OCI-LY1 (cell line): ENCODE data around the gene FTO.
A peak's percentile ranks its signal among the peaks of the same experiment; 100 is the strongest.

Experiments
- H2AFZ ChIP-seq: fragments of 200-600 bp; sonication (generic), shearing (Covaris generic); 2 replicates; pipeline ENCODE4 v1.6.0; 2014; ENCODE audit warnings: antibody characterized with exemption, mild to moderate bottlenecking, low read length
- H3F3A ChIP-seq: fragments of 200-600 bp; sonication (generic), shearing (Covaris generic); 2 replicates; pipeline ENCODE4 v1.6.0; 2014; ENCODE audit warnings: mild to moderate bottlenecking, antibody characterized with exemption, low read length, moderate library complexity; ENCODE audit not compliant: insufficient read depth
- H3K27ac ChIP-seq: fragments of 200-600 bp; sonication (generic); 2 replicates; pipeline ENCODE4 v1.5.1; 2014; ENCODE audit warnings: low read length, mixed run types, mild to moderate bottlenecking, low read depth; ENCODE audit not compliant: poor library complexity, severe bottlenecking
- H3K27me3 ChIP-seq: fragments of 200-600 bp; sonication (generic); 2 replicates; pipeline ENCODE4 v1.6.0; 2014; ENCODE audit warnings: antibody characterized with exemption, mild to moderate bottlenecking, low read length, moderate library complexity; ENCODE audit not compliant: insufficient read depth
- H3K36me3 ChIP-seq: fragments of 200-600 bp; sonication (generic); 2 replicates; pipeline ENCODE4 v1.6.1; 2014; ENCODE audit warnings: mild to moderate bottlenecking, antibody characterized with exemption, low read length, moderate library complexity, mixed read lengths; ENCODE audit not compliant: insufficient read depth
- H3K4me1 ChIP-seq: fragments of 200-600 bp; sonication (generic); 2 replicates; pipeline ENCODE4 v1.5.1; 2014; ENCODE audit warnings: mild to moderate bottlenecking, low read length, moderate library complexity; ENCODE audit not compliant: insufficient read depth, severe bottlenecking
- H3K4me2 ChIP-seq: fragments of 200-600 bp; sonication (generic), shearing (Covaris generic); 2 replicates; pipeline ENCODE4 v1.6.1; 2014; ENCODE audit warnings: low read length
- H3K4me3 ChIP-seq: fragments of 200-600 bp; sonication (generic); 2 replicates; pipeline ENCODE4 v1.5.1; 2014; ENCODE audit warnings: low read length, low read depth, mild to moderate bottlenecking, mixed read lengths; ENCODE audit not compliant: poor library complexity, severe bottlenecking
- H3K79me2 ChIP-seq: fragments of 200-600 bp; shearing (Covaris generic); 2 replicates; pipeline ENCODE4 v1.6.1; 2016; ENCODE audit warnings: mixed run types, low read length, mixed read lengths; ENCODE audit not compliant: insufficient read depth
- H3K9ac ChIP-seq: fragments of 200-600 bp; sonication (generic), shearing (Covaris generic); 2 replicates; pipeline ENCODE4 v1.6.1; 2014; ENCODE audit warnings: mild to moderate bottlenecking, low read length, mixed read lengths
- H3K9me2 ChIP-seq: fragments of 200-600 bp; sonication (generic), shearing (Covaris generic); 2 replicates; pipeline ENCODE4 v1.6.1; 2014; ENCODE audit warnings: low read depth, mild to moderate bottlenecking, low read length, mixed read lengths
- H3K9me3 ChIP-seq: fragments of 200-600 bp; shearing (Covaris generic); 2 replicates; pipeline ENCODE4 v1.6.1; 2014; ENCODE audit warnings: low read length, mixed read lengths
- H4K20me1 ChIP-seq: fragments of 200-600 bp; sonication (generic), shearing (Covaris generic); 2 replicates; pipeline ENCODE4 v1.6.0; 2016; ENCODE audit warnings: mild to moderate bottlenecking, low read length; ENCODE audit not compliant: insufficient read depth
- EZH2 ChIP-seq: fragments of 200-600 bp; sonication (generic), shearing (Covaris generic); IDR thresholded peaks from 2 replicates; pipeline ENCODE4 v1.8.0; 2017; ENCODE audit warnings: borderline replicate concordance, mixed run types, mild to moderate bottlenecking, antibody characterized with exemption, low read length, moderate library complexity, mixed read lengths
- TF ChIP-seq, protein P1 (sequence below): fragments of 200-600 bp; sonication (generic), shearing (Covaris generic); IDR thresholded peaks from 2 replicates; pipeline ENCODE4 v1.5.1; 2017; ENCODE audit warnings: mild to moderate bottlenecking, antibody characterized with exemption, low read length, moderate library complexity, mixed read lengths

FTO gene

DNA sequence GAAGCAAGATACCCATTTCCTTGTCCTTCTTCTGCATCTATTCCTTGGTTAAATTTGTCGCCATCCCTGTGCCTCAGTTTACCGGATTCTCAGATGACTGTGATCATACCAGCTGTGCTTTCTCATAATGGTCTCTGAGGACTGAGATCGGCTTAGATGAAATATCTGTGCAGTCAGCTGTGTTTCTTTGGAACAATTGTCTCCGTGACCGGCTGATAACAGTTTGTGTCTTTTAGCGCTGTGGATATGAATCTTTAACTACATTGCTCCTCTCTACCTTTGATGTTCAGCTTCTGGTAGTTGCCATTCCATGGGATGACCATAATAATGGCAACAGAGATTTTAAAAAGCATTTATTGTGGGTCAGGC, 473 bp downstream of the FTO start:
- H4K20me1 ChIP-seq, result no peaks in the 10 kb centered on the region
- peaks cover 20% of the 10 kb centered on the region for H3K79me2 ChIP-seq
- H3K27ac ChIP-seq, result no peak overlapping the region
- H3K4me3 ChIP-seq, result peak overlapping the region; percentile 87
- H3K4me2 ChIP-seq, result peak overlapping the region; percentile 93
- no peaks in the 10 kb centered on the region for H3F3A ChIP-seq
- H3K9me3 ChIP-seq, result no peaks in the 10 kb centered on the region
- H3K4me1 ChIP-seq, result peaks cover 22% of the 10 kb centered on the region
- no peaks in the 10 kb centered on the region for H3K9me2 ChIP-seq
- H3K36me3 ChIP-seq, result peaks cover 4% of the 10 kb centered on the region; the same call in 1 of the 2 replicates
- no peaks in the 10 kb centered on the region for H3K27me3 ChIP-seq
- H2AFZ ChIP-seq, result peak overlapping the region; percentile 58
- peak overlapping the region; percentile 76 for H3K9ac ChIP-seq
- TF ChIP-seq, protein P1, sequence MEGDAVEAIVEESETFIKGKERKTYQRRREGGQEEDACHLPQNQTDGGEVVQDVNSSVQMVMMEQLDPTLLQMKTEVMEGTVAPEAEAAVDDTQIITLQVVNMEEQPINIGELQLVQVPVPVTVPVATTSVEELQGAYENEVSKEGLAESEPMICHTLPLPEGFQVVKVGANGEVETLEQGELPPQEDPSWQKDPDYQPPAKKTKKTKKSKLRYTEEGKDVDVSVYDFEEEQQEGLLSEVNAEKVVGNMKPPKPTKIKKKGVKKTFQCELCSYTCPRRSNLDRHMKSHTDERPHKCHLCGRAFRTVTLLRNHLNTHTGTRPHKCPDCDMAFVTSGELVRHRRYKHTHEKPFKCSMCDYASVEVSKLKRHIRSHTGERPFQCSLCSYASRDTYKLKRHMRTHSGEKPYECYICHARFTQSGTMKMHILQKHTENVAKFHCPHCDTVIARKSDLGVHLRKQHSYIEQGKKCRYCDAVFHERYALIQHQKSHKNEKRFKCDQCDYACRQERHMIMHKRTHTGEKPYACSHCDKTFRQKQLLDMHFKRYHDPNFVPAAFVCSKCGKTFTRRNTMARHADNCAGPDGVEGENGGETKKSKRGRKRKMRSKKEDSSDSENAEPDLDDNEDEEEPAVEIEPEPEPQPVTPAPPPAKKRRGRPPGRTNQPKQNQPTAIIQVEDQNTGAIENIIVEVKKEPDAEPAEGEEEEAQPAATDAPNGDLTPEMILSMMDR, result no peak
- no peak for TF ChIP-seq EZH2

DNA sequence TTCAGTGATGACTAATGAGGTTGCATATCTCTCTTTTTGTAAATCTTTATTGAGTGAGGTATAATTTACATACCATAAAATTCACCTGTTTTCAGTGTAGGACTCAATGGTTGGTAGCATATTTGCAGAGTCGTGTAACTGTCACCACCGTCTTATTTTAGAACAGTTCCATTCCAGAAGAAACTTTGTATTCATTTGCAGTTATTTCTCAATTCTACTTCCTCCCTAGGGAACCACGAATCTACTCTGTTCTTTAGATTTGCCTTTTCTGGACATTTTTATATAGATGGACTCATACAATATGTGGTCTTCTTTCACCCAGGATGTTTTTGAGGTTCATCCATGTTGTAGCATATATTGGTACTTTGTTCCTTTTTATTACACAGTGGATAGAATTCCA, 3.7 kb downstream of the FTO start:
- H2AFZ ChIP-seq, result no peak overlapping the region
- peaks cover 4% of the 10 kb centered on the region; the same call in 1 of the 2 replicates for H3K36me3 ChIP-seq
- H3F3A ChIP-seq, result no peaks in the 10 kb centered on the region
- H3K9ac ChIP-seq, result no peak overlapping the region
- TF ChIP-seq, protein P1, result no peak
- no peak for TF ChIP-seq EZH2
- H4K20me1 ChIP-seq, result no peaks in the 10 kb centered on the region
- H3K79me2 ChIP-seq, result peaks cover 20% of the 10 kb centered on the region
- no peaks in the 10 kb centered on the region for H3K9me2 ChIP-seq
- no peak overlapping the region for H3K4me2 ChIP-seq
- H3K27ac ChIP-seq, result no peak overlapping the region
- no peaks in the 10 kb centered on the region for H3K9me3 ChIP-seq
- peaks cover 22% of the 10 kb centered on the region for H3K4me1 ChIP-seq
- H3K4me3 ChIP-seq, result no peak overlapping the region
- H3K27me3 ChIP-seq, result no peaks in the 10 kb centered on the region

DNA sequence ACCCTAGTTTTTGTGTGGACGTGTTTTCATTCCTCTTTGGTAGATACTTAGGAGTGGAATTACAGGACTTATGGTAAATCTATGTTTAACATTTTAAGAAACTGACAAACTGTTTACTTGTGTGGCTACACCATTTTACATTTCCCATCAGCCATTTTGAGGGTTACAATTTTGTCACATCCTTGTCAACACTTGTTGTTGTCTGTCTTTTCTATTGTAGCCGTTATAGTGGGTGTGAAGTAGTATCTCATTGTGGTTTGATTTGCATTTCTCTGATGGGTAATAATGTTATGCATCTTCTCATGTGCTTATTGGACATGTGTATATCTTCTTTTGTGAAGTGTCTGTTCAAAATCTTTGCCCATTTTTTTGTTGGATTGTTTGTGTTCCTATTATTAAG, 4.5 kb downstream of the FTO start:
- H3K27me3 ChIP-seq, result no peaks in the 10 kb centered on the region
- peaks cover 20% of the 10 kb centered on the region for H3K79me2 ChIP-seq
- no peak overlapping the region for H2AFZ ChIP-seq
- no peak overlapping the region for H3K4me2 ChIP-seq
- no peaks in the 10 kb centered on the region for H3K9me3 ChIP-seq
- peaks cover 17% of the 10 kb centered on the region for H3K4me1 ChIP-seq
- no peak overlapping the region for H3K27ac ChIP-seq
- H3K4me3 ChIP-seq, result no peak overlapping the region
- no peaks in the 10 kb centered on the region for H3K9me2 ChIP-seq
- H4K20me1 ChIP-seq, result no peaks in the 10 kb centered on the region
- no peak overlapping the region for H3K9ac ChIP-seq
- H3F3A ChIP-seq, result no peaks in the 10 kb centered on the region
- peaks cover 4% of the 10 kb centered on the region for H3K36me3 ChIP-seq
- no peak for TF ChIP-seq EZH2
- TF ChIP-seq, protein P1, result no peak
